Keratinocyte (primary cell): ENCODE results near the gene ADGRB3.

ENCODE experiments used
- CTCF ChIP-seq, 3 experiments: IDR thresholded peaks in 1 of 3; conservative IDR thresholded peaks in 1 of 3; optimal IDR thresholded peaks in 1 of 3; 2 replicates in 2 of 3; 3 replicates in 1 of 3; pipeline versions ENCODE3 to v1.5.1; 2011; ENCODE audit warnings: low read length in 3 of 3, mild to moderate bottlenecking in 3 of 3, moderate library complexity in 2 of 3, control low read depth in 1 of 3, inconsistent platforms in 1 of 3; ENCODE audit not compliant: insufficient read depth in 2 of 3; ENCODE audit errors: extremely low read depth in 1 of 3
- EZH2 ChIP-seq: IDR thresholded peaks from one replicate; pipeline ENCODE4 v1.6.1; 2012; ENCODE audit warnings: inconsistent platforms, mild to moderate bottlenecking, low read length, moderate library complexity

- TF ChIP-seq CTCF (optimal IDR thresholded peaks at IDR 0.05 in 1 of 3, IDR thresholded peaks at IDR 0.05 in 1 of 3, conservative IDR thresholded peaks at IDR 0.05 in 1 of 3; ENCODE audit: extremely low read depth in 1 of 3, insufficient read depth in 2 of 3, low read length in 3 of 3) (no peak), EZH2 (no peak)
Observed at GRCh38 chr6:68976260-68976659, 341.2 kb downstream of the ADGRB3 start.
